GM06990 (cell line): ENCODE data around the gene FSD2.

Source experiments
- DNase-seq: peaks from one replicate; pipeline ENCODE4 v3.0.0-alpha.2; 2011; ENCODE audit not compliant: insufficient read length; ENCODE audit errors: extremely low read depth
- H3K27me3 ChIP-seq: replicated peaks from 2 replicates; pipeline ENCODE4 v1.6.0; 2011; ENCODE audit warnings: low read length; ENCODE audit not compliant: control insufficient read depth, insufficient read depth
- H3K36me3 ChIP-seq: 2 replicates; pipeline ENCODE4 v1.5.1; 2011; ENCODE audit warnings: low read length; ENCODE audit not compliant: control insufficient read depth, insufficient read depth
- H3K4me3 ChIP-seq: replicated peaks from 2 replicates; pipeline ENCODE4 v1.5.1; 2011; ENCODE audit warnings: low read depth, mild to moderate bottlenecking, control low read depth, low read length
- CTCF ChIP-seq: IDR thresholded peaks from 2 replicates; pipeline ENCODE4 v1.5.1; 2011; ENCODE audit warnings: low read length, control low read depth, mild to moderate bottlenecking, inconsistent platforms; ENCODE audit not compliant: insufficient read depth, poor library complexity, severe bottlenecking

Gene FSD2

GRCh38 chr15:82750831-82751180 is 55.1 kb downstream of the FSD2 start:
- H3K36me3 ChIP-seq, result peaks cover 6% of the 10 kb centered on the region
- no peak for TF ChIP-seq CTCF
- no peak for DNase-seq
- no peaks in the 10 kb centered on the region for H3K27me3 ChIP-seq
- H3K4me3 ChIP-seq, result peak overlapping the region; percentile 95

- peak; percentile 82 for DNase-seq
- TF ChIP-seq CTCF, result no peak
These were observed 55.7 kb downstream of the FSD2 start for GRCh38 chr15:82749951-82750830.

GRCh38 chr15:82748315-82748714 is 57.6 kb downstream of the FSD2 start:
- Histone ChIP-seq H3K27me3 (no peaks in the 10 kb centered on the region), H3K4me3 (no peak overlapping the region), H3K36me3 (peaks cover 2% of the 10 kb centered on the region)
- TF ChIP-seq CTCF, result no peak
- no peak for DNase-seq

More at GRCh38 chr15:82749951-82750830, 55.7 kb downstream of the FSD2 start:
- Histone ChIP-seq H3K36me3 (peaks cover 4% of the 10 kb centered on the region), H3K27me3 (no peaks in the 10 kb centered on the region), H3K4me3 (peak overlapping the region; percentile 95)

GRCh38 chr15:82743810-82744209 is 62.1 kb downstream of the FSD2 start:
- no peaks in the 10 kb centered on the region for H3K27me3 ChIP-seq
- DNase-seq, result no peak
- no peaks in the 10 kb centered on the region for H3K36me3 ChIP-seq
- TF ChIP-seq CTCF, result no peak
- H3K4me3 ChIP-seq, result no peak overlapping the region

GRCh38 chr15:82742134-82742533 is 63.7 kb downstream of the FSD2 start:
- Histone ChIP-seq H3K4me3 (no peak overlapping the region), H3K36me3 (no peaks in the 10 kb centered on the region), H3K27me3 (no peaks in the 10 kb centered on the region)
- DNase-seq, result no peak
- TF ChIP-seq CTCF, result no peak
